Lung microvascular endothelial cell (primary cell): Measurements from ENCODE around the gene SDF4. TPM values are rescaled to one million over a fixed set of nuclear protein-coding genes. Genes with fewer than 3 reads are reported as not detected.
"Not testable (repeated sequence)": the region's sequence is repeated elsewhere in the genome, so short reads cannot be mapped to it uniquely, and the experiment has no call there.

Experiments used
- DNase-seq, 2 donors: peaks; one replicate each; pipeline versions ENCODE4 v3.0.0 to v3.0.0-alpha.2; 2010; ENCODE audit warnings: low read depth in 2 of 2
- total RNA-seq: library from RNA; depleted of rRNA; stranded (reverse); fragments of >200 nt; gene quantifications from 2 replicates; pipeline ENCODE4 v1.2.1, GENCODE V29; 2014

The SDF4 gene
- total RNA-seq, 1 donor from 2014 or later, result 93.5 TPM

GRCh38 chr1:1179983-1180861 lies 51.6 kb downstream of the SDF4 start:
- no peak for DNase-seq

GRCh38 chr1:1179346-1179982 lies 52.3 kb downstream of the SDF4 start:
- DNase-seq, result no peak

GRCh38 chr1:1178794-1179331 lies 52.9 kb downstream of the SDF4 start:
- DNase-seq, result no peak

DNA sequence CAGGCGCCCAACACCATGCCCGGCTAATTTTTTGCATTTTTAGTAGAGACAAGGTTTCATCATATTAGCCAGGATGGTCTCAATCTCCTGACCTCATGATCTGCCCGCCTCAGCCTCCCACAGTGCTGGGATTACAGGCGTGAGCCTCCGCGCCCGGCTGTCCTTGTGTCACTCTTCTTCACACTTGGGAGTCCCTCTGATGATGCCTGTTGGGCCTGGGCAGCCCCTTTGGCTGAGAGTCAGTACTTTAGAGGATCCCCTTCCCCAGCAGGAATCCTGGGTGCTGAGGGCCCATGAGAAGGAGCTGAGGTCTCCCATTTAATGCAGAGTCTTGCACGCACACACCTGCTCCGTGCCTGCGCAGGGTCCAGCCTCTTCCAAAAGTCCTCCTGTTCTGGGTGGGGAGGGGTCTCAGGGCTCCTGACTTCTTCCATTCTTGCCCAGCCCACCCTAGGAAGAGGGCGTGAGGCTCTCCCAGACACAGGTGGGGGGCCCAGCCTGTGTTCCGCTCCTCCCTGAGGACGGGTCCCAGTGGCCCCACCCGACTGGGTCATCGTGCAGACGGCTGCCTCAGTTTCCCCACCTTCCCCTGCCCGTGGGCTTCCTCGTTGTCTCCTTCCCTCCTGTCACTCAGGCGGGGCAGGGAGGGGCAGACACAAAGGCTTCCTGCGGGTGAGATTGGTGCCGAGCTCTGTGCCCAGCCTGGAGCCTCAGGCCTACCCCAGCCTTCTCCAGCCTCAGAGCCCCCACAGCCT lies 54.2 kb downstream of the SDF4 start:
- DNase-seq, result no peak

DNA sequence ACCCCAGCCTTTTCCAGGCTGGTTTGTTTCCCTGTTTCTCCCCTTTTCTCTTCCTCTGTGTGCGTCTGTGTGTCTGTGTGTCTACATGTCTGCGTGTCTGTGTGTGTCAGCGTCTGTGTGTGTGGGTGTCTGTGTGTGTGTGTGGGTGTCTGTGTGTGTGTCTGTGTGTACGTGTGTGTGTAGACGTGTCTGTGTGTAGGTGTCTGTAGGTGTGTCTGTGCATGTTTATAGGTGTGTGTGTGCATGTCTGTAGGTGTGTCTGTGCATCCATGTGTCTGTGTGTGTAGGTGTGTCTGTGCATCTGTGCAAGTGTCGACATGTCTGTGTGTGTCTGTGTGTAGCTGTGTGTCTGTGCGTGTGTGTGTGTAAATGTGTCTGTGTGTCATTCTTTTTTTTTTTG lies 54.9 kb downstream of the SDF4 start:
- DNase-seq, result no peak

- DNase-seq, result not testable (repeated sequence)
Measured at GRCh38 chr1:1176063-1176761, 55.6 kb downstream of the SDF4 start.

DNA sequence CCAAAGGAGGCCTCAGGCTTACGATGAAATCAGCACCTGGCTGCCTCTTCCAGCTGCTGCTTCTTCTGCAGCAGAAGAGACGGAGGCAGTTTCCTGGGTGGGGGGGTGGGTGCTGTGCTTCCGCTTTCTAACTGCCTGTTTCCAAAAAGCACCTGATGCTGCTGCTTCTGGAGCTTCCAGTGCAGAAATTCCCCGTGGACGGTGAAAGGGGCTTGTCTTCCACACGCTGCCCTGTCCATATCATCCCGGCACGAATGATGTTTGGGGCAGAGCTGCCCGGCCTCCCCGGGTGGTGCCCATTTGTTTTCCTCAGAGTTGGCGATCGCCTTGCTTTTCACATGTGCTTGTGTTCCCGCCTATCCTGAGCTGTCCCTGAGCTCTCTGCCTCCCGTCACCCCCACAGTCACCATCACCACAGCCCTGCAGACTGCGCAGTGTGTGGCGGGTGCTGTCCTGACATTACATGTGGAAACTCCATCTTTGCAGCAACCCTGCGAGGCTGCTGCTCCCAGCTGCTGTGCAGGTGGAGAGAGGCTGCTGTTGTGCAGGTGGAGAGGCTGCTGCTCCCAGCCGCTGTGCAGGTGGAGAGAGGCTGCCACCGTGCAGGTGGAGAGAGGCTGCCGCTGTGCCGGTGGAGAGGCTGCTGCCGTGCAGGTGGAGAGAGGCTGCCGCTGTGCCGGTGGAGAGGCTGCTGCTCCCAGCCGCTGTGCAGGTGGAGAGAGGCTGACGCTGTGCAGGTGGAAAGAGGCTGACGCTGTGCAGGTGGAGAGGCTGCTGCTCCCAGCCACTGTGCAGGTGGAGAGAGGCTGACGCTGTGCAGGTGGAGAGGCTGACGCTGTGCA lies 56.4 kb downstream of the SDF4 start:
- no peak for DNase-seq

- peak in 1 of 2 donors; percentile 14 for DNase-seq
Measured at GRCh38 chr1:1173793-1174415, 57.9 kb downstream of the SDF4 start, which contains the start of gene TTLL10. TSS of gene TTLL10 (plus strand) at chr1:1173880. CDS start at chr1:1179216, 5,336 bp downstream.

GRCh38 chr1:1173061-1173792 lies 58.6 kb downstream of the SDF4 start:
- DNase-seq, result no peak

GRCh38 chr1:1171546-1172340 lies 60.1 kb downstream of the SDF4 start:
- no peak for DNase-seq

DNA sequence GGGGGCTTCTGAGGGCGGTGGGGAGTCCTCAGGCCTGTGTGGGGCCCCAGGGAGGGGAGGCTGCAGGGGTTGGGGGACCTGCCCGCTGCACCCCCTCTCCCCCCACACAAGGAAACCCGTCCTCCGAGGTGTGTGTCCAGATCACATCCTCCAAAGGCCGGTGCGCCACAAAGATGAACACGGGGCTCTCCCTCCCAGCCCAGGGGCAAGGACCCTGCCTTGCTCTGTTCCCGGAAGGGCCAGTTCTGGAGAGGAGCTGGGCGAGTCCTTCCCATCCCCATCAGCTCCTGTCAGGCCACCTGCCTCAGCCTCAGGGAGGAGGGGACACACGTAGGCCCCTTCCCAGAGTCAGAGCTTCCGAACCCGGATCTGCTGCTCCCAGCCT lies 60.6 kb downstream of the SDF4 start:
- no peak for DNase-seq

GRCh38 chr1:1170215-1171091 lies 61.3 kb downstream of the SDF4 start:
- DNase-seq, result no peak

DNA sequence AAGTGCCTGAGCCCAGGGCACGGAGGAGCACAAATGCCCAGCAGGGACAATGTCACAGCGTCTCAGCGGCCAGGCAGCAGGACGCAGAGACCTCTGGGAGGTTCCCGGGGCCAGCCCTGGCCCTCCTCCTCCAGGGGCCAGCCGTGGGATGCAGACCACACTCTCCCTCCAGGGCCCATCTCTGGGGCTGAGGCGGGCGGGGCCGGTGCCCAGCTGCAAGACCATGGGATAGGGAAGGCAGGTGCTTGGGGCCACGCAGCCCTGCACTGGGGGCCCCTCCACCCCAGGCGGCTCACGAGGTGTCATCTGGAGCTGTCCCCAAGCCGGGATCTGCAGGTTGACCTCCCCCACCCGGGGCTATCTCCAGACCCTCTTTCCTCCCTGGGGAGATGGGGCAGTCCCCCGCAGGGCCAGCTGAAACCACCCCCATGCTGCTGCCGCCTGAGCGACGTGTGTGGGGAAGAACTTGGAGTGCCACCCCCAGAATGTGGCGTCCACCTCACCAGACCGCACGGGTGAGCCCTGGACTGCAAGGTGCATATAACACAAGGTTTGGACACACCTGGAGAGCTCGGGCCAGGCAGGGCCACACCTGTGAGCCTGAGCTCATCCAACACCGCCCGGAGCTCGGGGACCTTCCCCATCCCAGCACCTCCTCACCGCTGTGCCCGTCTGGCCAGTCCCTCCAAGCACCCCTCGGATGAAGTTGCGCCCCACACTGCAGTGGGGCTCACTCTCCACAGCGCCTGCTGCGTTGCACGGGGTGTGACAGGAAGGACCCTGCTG lies 62.2 kb downstream of the SDF4 start:
- no peak for DNase-seq

DNA sequence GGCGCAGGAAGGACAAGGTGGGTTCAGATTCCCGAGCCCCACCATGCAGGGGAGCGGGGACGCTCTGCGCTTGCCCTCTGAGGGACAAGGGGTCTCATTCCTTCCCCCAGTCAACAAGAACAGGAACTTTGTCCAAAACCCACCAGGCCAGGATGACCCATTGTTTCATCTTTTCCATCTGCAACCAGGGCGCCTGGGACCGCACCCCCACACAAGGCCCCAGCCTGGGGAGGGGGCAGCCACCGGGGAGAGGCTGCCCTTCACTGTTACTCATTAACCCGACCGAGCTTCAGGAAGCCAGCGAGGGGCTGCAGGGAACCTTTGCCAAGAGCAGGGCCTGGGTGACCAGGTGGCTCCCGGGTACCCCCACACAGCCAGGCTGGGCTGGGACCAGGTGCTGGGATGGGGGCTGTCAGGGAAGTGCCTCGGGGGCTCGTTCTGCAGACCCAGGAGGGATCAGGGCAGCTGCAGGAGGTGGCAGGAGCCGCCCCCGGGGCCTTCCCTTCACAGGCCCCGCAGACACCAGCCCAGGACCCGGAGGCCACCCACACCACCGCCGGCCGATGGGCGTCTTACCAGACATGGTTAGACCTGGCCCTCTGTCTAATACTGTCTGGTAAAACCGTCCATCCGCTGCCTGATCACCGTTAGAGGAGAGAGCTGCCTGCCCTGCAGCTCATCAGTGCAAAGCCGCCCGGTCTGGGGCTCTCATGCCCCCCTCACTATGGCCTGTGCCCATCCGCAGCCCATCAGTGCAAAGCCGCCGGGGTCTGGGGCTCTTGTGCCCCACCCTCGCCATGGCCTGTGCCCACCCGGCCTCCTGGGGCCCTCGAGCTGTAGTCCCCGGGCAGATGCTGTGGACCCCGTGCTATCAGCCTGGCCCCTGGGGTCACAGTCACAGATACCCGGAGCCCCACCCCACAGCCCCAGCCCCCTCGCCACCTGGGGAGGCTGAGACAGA lies 63.1 kb downstream of the SDF4 start:
- no peak for DNase-seq

GRCh38 chr1:1167841-1168450 lies 63.9 kb downstream of the SDF4 start:
- DNase-seq, result no peak
